Stimulated activated CD4-positive, alpha-beta T cell treated with anti-CD3 and anti-CD28 coated beads, TNF-alpha, amount 100 ng/mL, for 48 hours (primary cell): ENCODE data around the gene ADAM12.

Experiments
- DNase-seq, 3 donors: peaks; one replicate each; pipeline ENCODE4 v3.0.0-alpha.2; 2020; ENCODE audit warnings: low read depth in 3 of 3

Gene ADAM12

GRCh38 chr10:126387931-126388911 is at the start of gene ADAM12:
TSS of gene ADAM12 (minus strand) at chr10:126388477. CDS start at chr10:126388145, 332 bp downstream.
- no peak for DNase-seq

- DNase-seq = no peak
Observed at GRCh38 chr10:126437635-126438406, 49.5 kb upstream of the ADAM12 start.

GRCh38 chr10:126434235-126434634 is 46.0 kb upstream of the ADAM12 start:
- DNase-seq = no peak

- no peak for DNase-seq
Observed at GRCh38 chr10:126433351-126433750, 45.1 kb upstream of the ADAM12 start.

GRCh38 chr10:126432507-126432906 is 44.2 kb upstream of the ADAM12 start:
- DNase-seq = no peak

- DNase-seq = no peak
Observed at GRCh38 chr10:126431816-126432215, 43.5 kb upstream of the ADAM12 start.

- no peak for DNase-seq
Observed at GRCh38 chr10:126430512-126430911, 42.2 kb upstream of the ADAM12 start.

GRCh38 chr10:126429275-126429674 is 41.0 kb upstream of the ADAM12 start:
- DNase-seq = no peak

- DNase-seq = no peak
Observed at GRCh38 chr10:126425489-126426065, 37.3 kb upstream of the ADAM12 start.

- no peak for DNase-seq
Observed at GRCh38 chr10:126425032-126425431, 36.8 kb upstream of the ADAM12 start.

GRCh38 chr10:126423732-126424491 is 35.6 kb upstream of the ADAM12 start:
- no peak for DNase-seq

GRCh38 chr10:126422567-126422966 is 34.3 kb upstream of the ADAM12 start:
- no peak for DNase-seq

- DNase-seq = no peak
Observed at GRCh38 chr10:126421756-126422256, 33.5 kb upstream of the ADAM12 start.

GRCh38 chr10:126420567-126421300 is 32.5 kb upstream of the ADAM12 start:
- no peak for DNase-seq

GRCh38 chr10:126417220-126417825 is 29.0 kb upstream of the ADAM12 start:
- no peak for DNase-seq

GRCh38 chr10:126409821-126410220 is 21.5 kb upstream of the ADAM12 start:
- DNase-seq = no peak

- no peak for DNase-seq
Observed at GRCh38 chr10:126408953-126409641, 20.8 kb upstream of the ADAM12 start.

- no peak for DNase-seq
Observed at GRCh38 chr10:126407831-126408230, 19.6 kb upstream of the ADAM12 start.

GRCh38 chr10:126405239-126405775 is 17.0 kb upstream of the ADAM12 start:
- no peak for DNase-seq
